ENCODE measurements around the gene CSRP1. TPM values are rescaled to one million over a fixed set of nuclear protein-coding genes. Genes with fewer than 3 reads are reported as not detected.

CSRP1 gene
- total and polyA plus RNA-seq, 5 donors from 2014 or later: 63.8 to 115 (median 82.0) TPM

DNA sequence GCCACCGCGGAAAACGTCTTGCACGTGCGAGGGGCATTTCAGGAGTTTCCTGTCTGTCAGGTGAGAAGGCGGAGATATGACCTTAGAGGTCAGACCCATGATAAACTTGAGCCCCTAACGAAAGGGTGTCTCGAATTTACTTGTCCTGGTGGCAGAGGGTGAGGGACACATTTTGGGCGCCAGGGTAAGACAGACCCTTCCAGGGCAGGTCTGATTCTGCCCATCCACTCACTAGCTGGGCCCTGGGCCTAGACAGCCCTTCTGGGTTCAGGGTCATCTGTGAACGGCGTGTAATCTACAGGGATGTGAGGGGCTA is 395 bp upstream of the CSRP1 start:
- Mint-ChIP-seq H3K4me3 (peak overlapping the region; percentile 82 to 92 (median 85)), H3K36me3 (peaks cover 3% of the 10 kb centered on the region), H3K4me1 (peaks cover 15 to 62% (median 28%) of the 10 kb centered on the region in 4 donors), H3K27ac (peak overlapping the region; percentile 66 to 94 (median 91)), H3K9me3 (no peaks in the 10 kb centered on the region), H3K27me3 (no peaks in the 10 kb centered on the region)
- Histone ChIP-seq H3K36me3 (ENCODE audit: control insufficient read depth, insufficient read depth, low read length) (no peaks in the 10 kb centered on the region), H3K27ac (ENCODE audit: insufficient read depth, low read length, poor library complexity, severe bottlenecking) (peak overlapping the region; percentile 77), H3K4me3 (ENCODE audit: low read depth, low read length) (peak overlapping the region; percentile 60), H3K4me1 (ENCODE audit: control insufficient read depth, insufficient read depth, low read length, poor library complexity, severe bottlenecking) (peaks cover 27% of the 10 kb centered on the region), H3K27me3 (ENCODE audit: control insufficient read depth, insufficient read depth, low read length) (no peaks in the 10 kb centered on the region), H3K9me3 (ENCODE audit: control insufficient read depth in 2 of 2, low read length in 2 of 2) (no peaks in the 10 kb centered on the region)
- ATAC-seq (ENCODE audit: low read depth in 2 of 2) (peak in 1 of 2 donors; percentile 1), DNase-seq (no peak)

DNA sequence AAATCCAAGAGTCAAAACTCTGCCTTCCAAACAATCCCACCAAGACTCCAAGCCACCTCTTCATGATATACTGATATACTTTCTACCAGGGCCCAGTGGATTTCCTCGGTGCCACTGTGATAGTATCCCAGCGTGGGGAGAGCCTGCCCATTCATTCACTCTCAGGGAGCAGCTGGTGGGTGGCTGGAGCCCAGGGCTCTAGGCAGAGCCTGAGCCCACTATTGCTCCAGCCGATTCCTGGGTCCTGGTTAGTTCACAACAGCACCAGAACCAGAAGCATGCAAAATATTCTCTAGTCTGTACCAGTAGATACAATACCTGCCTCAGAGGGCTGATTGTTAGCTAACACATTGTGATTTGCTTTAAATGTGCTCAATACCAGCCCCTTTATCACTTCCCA is 831 bp downstream of the CSRP1 start:
- no peak overlapping the region for H3K27ac ChIP-seq (ENCODE audit: insufficient read depth, low read length, poor library complexity, severe bottlenecking)
- no peaks in the 10 kb centered on the region for H3K9me3 Mint-ChIP-seq
- H3K36me3 Mint-ChIP-seq: peaks cover 3% of the 10 kb centered on the region
- H3K27me3 ChIP-seq (ENCODE audit: control insufficient read depth, insufficient read depth, low read length): no peaks in the 10 kb centered on the region
- no peaks in the 10 kb centered on the region for H3K36me3 ChIP-seq (ENCODE audit: control insufficient read depth, insufficient read depth, low read length)
- no peak for DNase-seq
- H3K4me1 ChIP-seq (ENCODE audit: control insufficient read depth, insufficient read depth, low read length, poor library complexity, severe bottlenecking): peaks cover 27% of the 10 kb centered on the region
- H3K9me3 ChIP-seq (ENCODE audit: control insufficient read depth in 2 of 2, low read length in 2 of 2): no peaks in the 10 kb centered on the region
- H3K4me3 Mint-ChIP-seq: peak overlapping the region; percentile 92 to 97 (median 94)
- no peak for ATAC-seq (ENCODE audit: low read depth in 2 of 2)
- peak overlapping the region; percentile 87 for H3K4me3 ChIP-seq (ENCODE audit: low read depth, low read length)
- H3K27me3 Mint-ChIP-seq: no peaks in the 10 kb centered on the region
- H3K4me1 Mint-ChIP-seq: peaks cover 15 to 64% (median 28%) of the 10 kb centered on the region in 4 donors
- H3K27ac Mint-ChIP-seq: peak overlapping the region; percentile 82 to 91 (median 90)

DNA sequence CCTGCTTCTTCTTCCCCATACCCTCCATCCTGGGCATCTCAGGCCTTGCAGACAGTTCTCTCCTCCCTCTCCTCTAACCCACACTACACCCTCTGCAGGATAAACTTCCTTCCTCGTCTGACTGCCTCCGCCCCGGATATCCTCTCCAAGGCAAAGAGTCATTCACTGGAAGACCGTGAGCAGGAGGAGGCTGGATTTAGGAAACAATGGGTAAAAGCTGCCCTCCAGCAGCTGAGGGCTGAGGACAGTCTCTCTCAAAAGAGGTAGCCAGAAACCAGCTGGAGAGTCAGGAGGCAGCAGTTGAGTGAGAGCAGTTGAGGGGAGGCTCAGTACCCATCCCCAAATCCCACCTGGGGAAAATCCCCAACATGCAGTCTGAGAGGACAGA is 1.4 kb downstream of the CSRP1 start:
- Histone ChIP-seq H3K27ac (ENCODE audit: insufficient read depth, low read length, poor library complexity, severe bottlenecking) (no peak overlapping the region), H3K9me3 (ENCODE audit: control insufficient read depth in 2 of 2, low read length in 2 of 2) (no peaks in the 10 kb centered on the region), H3K4me3 (ENCODE audit: low read depth, low read length) (peak overlapping the region; percentile 87), H3K27me3 (ENCODE audit: control insufficient read depth, insufficient read depth, low read length) (no peaks in the 10 kb centered on the region), H3K4me1 (ENCODE audit: control insufficient read depth, insufficient read depth, low read length, poor library complexity, severe bottlenecking) (peaks cover 27% of the 10 kb centered on the region), H3K36me3 (ENCODE audit: control insufficient read depth, insufficient read depth, low read length) (no peaks in the 10 kb centered on the region)
- ATAC-seq (ENCODE audit: low read depth in 2 of 2) (no peak), DNase-seq (peak in 1 of 3 donors; percentile 10)
- Mint-ChIP-seq H3K36me3 (peaks cover 3% of the 10 kb centered on the region), H3K4me1 (peaks cover 15 to 66% (median 31%) of the 10 kb centered on the region in 4 donors), H3K4me3 (peak overlapping the region; percentile 92 to 97 (median 94)), H3K27ac (peak overlapping the region; percentile 86 to 91 (median 89)), H3K9me3 (no peaks in the 10 kb centered on the region), H3K27me3 (no peaks in the 10 kb centered on the region)

DNA sequence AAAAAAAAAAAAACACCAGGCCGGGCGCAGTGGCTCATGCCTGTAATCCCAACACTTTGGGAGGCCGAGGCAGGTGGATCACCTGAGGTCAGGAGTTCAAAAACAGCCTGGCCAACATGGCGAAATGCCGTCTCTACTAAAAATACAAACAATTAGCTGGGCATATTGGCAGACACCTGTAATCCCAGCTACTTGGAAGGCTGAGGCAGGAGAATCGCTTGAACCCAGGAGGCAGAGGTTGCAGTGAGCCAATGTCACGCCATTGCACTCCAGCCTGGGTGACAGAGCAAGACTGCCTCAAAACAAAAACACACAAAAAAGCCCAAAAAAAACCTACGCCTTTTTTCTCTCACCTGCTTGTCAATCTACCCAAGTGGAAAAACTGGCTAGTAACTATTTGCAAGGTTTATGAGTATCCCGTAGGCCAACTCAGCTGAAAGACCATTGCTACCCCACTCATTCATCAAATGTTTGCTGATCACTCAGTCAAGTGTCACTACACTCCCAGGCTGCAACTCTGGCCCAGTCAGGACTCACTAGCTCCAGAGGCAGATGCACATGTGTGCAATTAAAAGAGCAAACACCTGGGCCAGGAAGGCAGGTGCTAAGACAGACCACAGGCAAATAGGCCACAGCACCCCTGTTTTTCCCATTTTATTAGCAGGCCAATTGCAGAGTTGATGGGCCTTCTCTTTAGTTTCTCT is 2.0 kb downstream of the CSRP1 start:
- H3K27me3 ChIP-seq (ENCODE audit: control insufficient read depth, insufficient read depth, low read length): no peaks in the 10 kb centered on the region
- Mint-ChIP-seq H3K9me3 (no peaks in the 10 kb centered on the region), H3K27ac (peak overlapping the region; percentile 86 to 91 (median 89)), H3K27me3 (no peaks in the 10 kb centered on the region), H3K4me1 (peaks cover 15 to 65% (median 34%) of the 10 kb centered on the region in 4 donors), H3K4me3 (peak overlapping the region; percentile 92 to 97 (median 94)), H3K36me3 (peaks cover 3% of the 10 kb centered on the region)
- no peaks in the 10 kb centered on the region for H3K9me3 ChIP-seq (ENCODE audit: control insufficient read depth in 2 of 2, low read length in 2 of 2)
- no peak overlapping the region for H3K27ac ChIP-seq (ENCODE audit: insufficient read depth, low read length, poor library complexity, severe bottlenecking)
- peak overlapping the region; percentile 87 for H3K4me3 ChIP-seq (ENCODE audit: low read depth, low read length)
- ATAC-seq (ENCODE audit: low read depth in 2 of 2) (no peak), DNase-seq (no peak)
- H3K36me3 ChIP-seq (ENCODE audit: control insufficient read depth, insufficient read depth, low read length): no peaks in the 10 kb centered on the region
- H3K4me1 ChIP-seq (ENCODE audit: control insufficient read depth, insufficient read depth, low read length, poor library complexity, severe bottlenecking): peaks cover 27% of the 10 kb centered on the region

DNA sequence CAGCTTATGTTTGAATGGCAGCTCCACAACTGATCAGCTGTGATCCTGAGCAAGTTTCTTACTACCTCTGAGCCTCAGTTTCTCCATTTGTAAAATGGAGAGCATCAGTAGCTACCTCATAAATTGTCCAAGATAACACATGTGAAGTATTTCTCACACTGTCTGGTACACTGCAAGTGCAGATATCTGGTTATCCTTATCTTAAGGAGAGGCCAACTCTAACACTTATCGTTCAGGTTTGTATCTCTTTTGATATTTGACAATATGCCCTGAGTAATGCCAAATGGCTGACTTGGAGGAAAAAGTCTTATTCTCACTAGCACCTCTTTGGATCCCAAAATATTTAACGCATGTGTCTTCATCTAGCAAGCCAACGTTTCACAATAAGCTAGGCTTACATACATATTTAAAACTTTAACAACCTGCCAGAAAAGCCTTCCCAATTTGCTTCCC is 2.7 kb downstream of the CSRP1 start:
- H3K27me3 Mint-ChIP-seq: no peaks in the 10 kb centered on the region
- H3K4me1 Mint-ChIP-seq: peaks cover 15 to 57% (median 33%) of the 10 kb centered on the region in 4 donors
- H3K27me3 ChIP-seq (ENCODE audit: control insufficient read depth, insufficient read depth, low read length): no peaks in the 10 kb centered on the region
- peak overlapping the region in 1 of 3 donors; percentile 14 for H3K27ac Mint-ChIP-seq
- no peaks in the 10 kb centered on the region for H3K9me3 Mint-ChIP-seq
- peaks cover 1% of the 10 kb centered on the region for H3K36me3 ChIP-seq (ENCODE audit: control insufficient read depth, insufficient read depth, low read length)
- H3K27ac ChIP-seq (ENCODE audit: insufficient read depth, low read length, poor library complexity, severe bottlenecking): no peak overlapping the region
- H3K36me3 Mint-ChIP-seq: peaks cover 3% of the 10 kb centered on the region
- peaks cover 27% of the 10 kb centered on the region for H3K4me1 ChIP-seq (ENCODE audit: control insufficient read depth, insufficient read depth, low read length, poor library complexity, severe bottlenecking)
- H3K9me3 ChIP-seq (ENCODE audit: control insufficient read depth in 2 of 2, low read length in 2 of 2): no peaks in the 10 kb centered on the region
- H3K4me3 Mint-ChIP-seq: peak overlapping the region in 3 of 4 donors; percentile 21 to 61 (median 60)
- DNase-seq (no peak), ATAC-seq (ENCODE audit: low read depth in 2 of 2) (no peak)
- no peak overlapping the region for H3K4me3 ChIP-seq (ENCODE audit: low read depth, low read length)

DNA sequence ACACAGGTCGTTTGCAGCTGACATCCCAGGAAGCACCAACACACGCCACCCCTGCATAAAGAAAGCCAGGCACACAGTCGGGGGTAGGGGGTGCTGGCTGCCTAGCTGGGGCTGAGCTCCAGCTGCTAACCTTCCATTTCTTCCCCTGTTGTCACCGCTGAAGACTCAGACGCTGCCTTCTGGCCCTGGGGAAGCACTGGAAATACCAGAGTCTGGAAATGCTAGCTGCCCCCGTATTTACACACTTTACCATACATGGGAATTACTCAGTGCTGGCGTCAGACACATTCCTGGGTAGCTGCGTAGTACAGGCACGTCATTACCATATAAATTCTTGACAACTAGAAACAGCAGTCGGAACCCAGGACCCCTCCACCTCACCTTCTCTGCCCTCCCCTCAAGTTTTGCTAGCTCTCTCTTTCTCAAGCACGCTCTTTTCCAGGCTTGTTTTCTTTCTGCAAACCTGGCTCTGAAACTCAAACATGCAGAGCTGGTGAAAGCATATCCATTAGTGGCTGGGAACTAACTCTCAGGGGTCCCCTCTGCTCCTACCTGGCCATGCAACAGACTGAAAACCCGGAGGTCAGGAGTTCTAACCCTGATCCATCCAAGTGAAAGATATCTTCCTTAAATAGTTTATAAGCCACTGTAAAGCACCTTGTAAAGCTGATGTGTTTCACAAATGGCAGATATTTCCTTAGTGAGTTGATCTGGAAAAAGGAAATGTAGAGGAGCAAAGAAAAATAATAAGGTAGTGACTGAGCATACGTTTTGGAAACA is 3.3 kb downstream of the CSRP1 start:
- no peaks in the 10 kb centered on the region for H3K9me3 ChIP-seq (ENCODE audit: control insufficient read depth in 2 of 2, low read length in 2 of 2)
- H3K4me3 Mint-ChIP-seq: peak overlapping the region in 2 of 4 donors; percentile 43 to 60
- no peak for ATAC-seq (ENCODE audit: low read depth in 2 of 2)

DNA sequence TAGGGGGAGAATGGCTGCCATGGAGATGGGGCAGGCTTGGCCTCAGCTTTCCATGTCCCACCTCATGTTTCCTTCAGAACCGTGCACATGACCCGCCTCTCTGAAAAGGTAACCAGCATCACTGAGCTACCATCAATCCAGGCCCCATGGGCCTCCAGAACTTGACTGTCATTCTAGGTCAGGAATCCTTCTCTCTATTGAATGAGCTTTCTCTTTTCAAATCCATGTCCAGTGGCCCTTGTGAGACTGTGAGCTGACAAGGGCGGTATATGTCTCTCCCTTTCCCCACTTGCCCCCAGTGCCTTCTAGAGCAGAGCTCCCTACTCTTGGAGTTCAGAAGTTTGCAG is 4.4 kb downstream of the CSRP1 start:
- peaks cover 22% of the 10 kb centered on the region for H3K4me1 ChIP-seq (ENCODE audit: control insufficient read depth, insufficient read depth, low read length, poor library complexity, severe bottlenecking)
- Mint-ChIP-seq H3K27ac (peak overlapping the region in 1 of 3 donors; percentile 25), H3K36me3 (peaks cover 3% of the 10 kb centered on the region), H3K4me3 (peak overlapping the region in 1 of 4 donors; percentile 37), H3K27me3 (no peaks in the 10 kb centered on the region), H3K4me1 (peaks cover 15 to 51% (median 28%) of the 10 kb centered on the region in 4 donors), H3K9me3 (no peaks in the 10 kb centered on the region)
- no peaks in the 10 kb centered on the region for H3K27me3 ChIP-seq (ENCODE audit: control insufficient read depth, insufficient read depth, low read length)
- ATAC-seq (ENCODE audit: low read depth in 2 of 2) (no peak), DNase-seq (no peak)
- peaks cover 3% of the 10 kb centered on the region for H3K36me3 ChIP-seq (ENCODE audit: control insufficient read depth, insufficient read depth, low read length)
- no peak overlapping the region for H3K27ac ChIP-seq (ENCODE audit: insufficient read depth, low read length, poor library complexity, severe bottlenecking)
- H3K4me3 ChIP-seq (ENCODE audit: low read depth, low read length): no peak overlapping the region
- no peaks in the 10 kb centered on the region for H3K9me3 ChIP-seq (ENCODE audit: control insufficient read depth in 2 of 2, low read length in 2 of 2)

More for the DNA sequence above, 3.3 kb downstream of the CSRP1 start:
- Mint-ChIP-seq H3K27me3 (no peaks in the 10 kb centered on the region), H3K36me3 (peaks cover 3% of the 10 kb centered on the region), H3K4me1 (peaks cover 15 to 53% (median 30%) of the 10 kb centered on the region in 4 donors), H3K27ac (no peak overlapping the region), H3K9me3 (no peaks in the 10 kb centered on the region)
- H3K27ac ChIP-seq (ENCODE audit: insufficient read depth, low read length, poor library complexity, severe bottlenecking): no peak overlapping the region
- peaks cover 27% of the 10 kb centered on the region for H3K4me1 ChIP-seq (ENCODE audit: control insufficient read depth, insufficient read depth, low read length, poor library complexity, severe bottlenecking)
- DNase-seq: no peak
- no peaks in the 10 kb centered on the region for H3K27me3 ChIP-seq (ENCODE audit: control insufficient read depth, insufficient read depth, low read length)
- peaks cover 3% of the 10 kb centered on the region for H3K36me3 ChIP-seq (ENCODE audit: control insufficient read depth, insufficient read depth, low read length)
- H3K4me3 ChIP-seq (ENCODE audit: low read depth, low read length): no peak overlapping the region
